Neural progenitor cell (in vitro differentiated cells): Measurements from ENCODE around the gene TNFRSF21. TPM values are rescaled to one million over a fixed set of nuclear protein-coding genes. Genes with fewer than 3 reads are reported as not detected.

ENCODE experiments used
- DNase-seq: peaks from one replicate; pipeline ENCODE4 v3.0.0-alpha.2; 2016; ENCODE audit warnings: low spot score
- H2AFZ ChIP-seq: fragments of 200-600 bp; sonication (generic); replicated peaks from 2 replicates; pipeline ENCODE4 v1.6.1; 2016; ENCODE audit warnings: antibody characterized with exemption
- H3F3A ChIP-seq: fragments of 200-600 bp; sonication (generic); 2 replicates; pipeline ENCODE4 v1.6.1; 2016; ENCODE audit warnings: antibody characterized with exemption, low read depth
- H3K27ac ChIP-seq: fragments of 200-600 bp; sonication (generic); 2 replicates; pipeline ENCODE4 v1.5.1; 2016; ENCODE audit warnings: mild to moderate bottlenecking
- H3K27me3 ChIP-seq: fragments of 200-600 bp; sonication (generic); 2 replicates; pipeline ENCODE4 v1.6.1; 2016; ENCODE audit warnings: mild to moderate bottlenecking, moderate library complexity
- H3K36me3 ChIP-seq: fragments of 200-600 bp; sonication (generic); 2 replicates; pipeline ENCODE4 v1.5.1; 2016
- H3K4me1 ChIP-seq: fragments of 200-600 bp; sonication (generic); 2 replicates; pipeline ENCODE4 v1.6.1; 2016; ENCODE audit warnings: mixed run types
- H3K4me2 ChIP-seq: fragments of 200-600 bp; sonication (generic); 2 replicates; pipeline ENCODE4 v1.6.1; 2016
- H3K4me3 ChIP-seq: fragments of 200-600 bp; sonication (generic); 2 replicates; pipeline ENCODE4 v1.5.1; 2016
- H3K79me2 ChIP-seq: fragments of 200-600 bp; sonication (generic); 2 replicates; pipeline ENCODE4 v1.6.1; 2016; ENCODE audit warnings: low read depth
- H3K9ac ChIP-seq: fragments of 200-600 bp; sonication (generic); 2 replicates; pipeline ENCODE4 v1.6.1; 2016
- H3K9me3 ChIP-seq: fragments of 200-600 bp; sonication (generic); 2 replicates; pipeline ENCODE4 v1.5.1; 2016; ENCODE audit warnings: low read depth
- H4K20me1 ChIP-seq: fragments of 200-600 bp; sonication (generic); 2 replicates; pipeline ENCODE4 v1.6.1; 2016; ENCODE audit warnings: low read depth
- H3K27ac Mint-ChIP-seq: 3 replicates; pipeline ENCODE4 v1.8.0; 2021; ENCODE audit warnings: mixed read lengths
- H3K27me3 Mint-ChIP-seq: 2 replicates; pipeline ENCODE4 v1.8.0; 2022; ENCODE audit warnings: low read depth, mild to moderate bottlenecking, inconsistent platforms, moderate library complexity, mixed read lengths; ENCODE audit not compliant: insufficient read depth
- H3K36me3 Mint-ChIP-seq: 3 replicates; pipeline ENCODE4 v1.8.0; 2021; ENCODE audit warnings: mixed read lengths
- H3K4me1 Mint-ChIP-seq: 3 replicates; pipeline ENCODE4 v1.8.0; 2021; ENCODE audit warnings: mixed read lengths
- H3K4me3 Mint-ChIP-seq: 3 replicates; pipeline ENCODE4 v1.8.0; 2021; ENCODE audit warnings: mild to moderate bottlenecking, moderate library complexity, mixed read lengths
- H3K9me3 Mint-ChIP-seq: 3 replicates; pipeline ENCODE4 v1.8.0; 2020; ENCODE audit warnings: mixed read lengths
- EZH2 ChIP-seq: fragments of 200-600 bp; sonication (generic); IDR thresholded peaks from 2 replicates; pipeline ENCODE4 v1.6.1; 2017; ENCODE audit warnings: antibody characterized with exemption, mild to moderate bottlenecking, moderate library complexity
- EZH2phosphoT487 ChIP-seq: fragments of 200-600 bp; sonication (generic); IDR thresholded peaks from 2 replicates; pipeline ENCODE4 v1.6.1; 2017; ENCODE audit warnings: antibody characterized with exemption
- total RNA-seq: library from RNA; depleted of rRNA; stranded (reverse); fragments of >200 nt; gene quantifications from 2 replicates; pipeline ENCODE4 v1.2.3, GENCODE V29; 2015; ENCODE audit warnings: low replicate concordance
- TF ChIP-seq, protein P1 (sequence below): fragments of 200-600 bp; sonication (generic); IDR thresholded peaks from 2 replicates; pipeline ENCODE4 v1.5.1; 2017; ENCODE audit warnings: antibody characterized with exemption, mild to moderate bottlenecking

TNFRSF21 gene
- total RNA-seq, 1 donor from 2014 or later: 16.9 TPM

DNA sequence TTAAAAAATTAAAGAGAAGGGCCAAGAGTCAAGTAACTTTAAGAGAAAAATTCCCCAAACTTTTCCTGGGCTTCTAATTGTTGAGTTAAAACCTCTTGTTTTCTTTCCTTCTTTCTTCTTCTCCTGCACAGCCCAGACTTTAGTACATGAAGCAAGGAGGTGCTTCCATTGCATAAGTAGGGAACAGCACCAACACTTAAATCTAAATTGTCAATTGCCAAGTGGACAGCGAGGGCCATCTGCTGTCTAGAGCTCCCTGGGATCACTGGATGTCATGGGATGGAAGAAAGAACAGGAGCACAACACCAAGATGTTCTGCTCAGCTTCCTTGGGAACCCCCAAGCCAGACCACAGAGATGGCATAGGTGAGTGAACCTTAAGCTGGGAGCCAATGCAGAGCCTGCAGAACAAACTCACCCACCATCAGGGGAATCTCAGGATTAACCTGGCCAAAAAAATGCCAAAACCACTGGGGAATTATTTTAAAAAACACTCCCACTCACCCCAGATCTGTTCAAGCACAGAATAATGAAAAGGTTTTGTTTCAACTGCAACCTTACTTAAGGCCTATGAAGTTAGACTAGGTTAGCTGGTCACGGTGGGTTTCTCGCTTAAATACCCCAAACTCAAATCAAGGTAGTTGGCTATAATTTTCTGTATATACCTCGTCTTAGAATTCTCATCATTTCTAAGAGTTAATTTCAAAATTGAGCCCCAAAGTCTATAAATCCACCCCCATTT is 67.8 kb downstream of the TNFRSF21 start:
- Histone ChIP-seq H2AFZ (no peak overlapping the region), H3K9ac (no peak overlapping the region)
- no peak overlapping the region for H3K27ac Mint-ChIP-seq

DNA sequence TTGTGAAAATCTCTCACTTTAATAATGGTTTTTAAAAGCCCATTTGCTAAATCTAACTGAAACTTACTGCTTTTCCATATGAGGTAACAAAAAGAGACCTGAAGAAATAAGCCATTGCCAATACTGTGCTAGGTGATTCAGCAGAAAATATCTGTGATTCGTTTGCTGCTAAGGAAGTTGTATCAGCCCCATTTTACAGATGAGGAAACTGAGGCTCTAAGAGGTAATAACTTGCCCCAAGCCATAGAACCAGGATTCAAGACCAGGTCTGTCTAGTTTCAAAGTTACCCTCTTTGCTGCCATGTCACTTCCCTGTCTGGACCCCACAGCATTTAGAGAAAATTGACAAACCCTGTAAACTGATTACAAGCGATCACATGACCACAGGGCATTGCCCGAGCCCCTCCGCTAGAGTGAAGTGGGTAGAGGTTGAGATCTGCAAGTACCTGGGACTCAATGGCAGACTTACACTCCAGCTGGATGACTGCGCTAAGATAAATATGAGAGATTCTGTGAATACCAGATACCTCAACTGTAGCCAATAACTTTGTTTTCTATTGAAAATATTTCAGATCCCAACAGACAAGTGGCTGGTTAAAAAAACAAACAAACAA is 69.3 kb downstream of the TNFRSF21 start:
- Mint-ChIP-seq H3K9me3 (no peaks in the 10 kb centered on the region), H3K4me3 (no peak overlapping the region), H3K36me3 (peaks cover 7% of the 10 kb centered on the region), H3K27ac (no peak overlapping the region), H3K27me3 (no peaks in the 10 kb centered on the region), H3K4me1 (peaks cover 16% of the 10 kb centered on the region)
- H3K79me2 ChIP-seq: peaks cover 3% of the 10 kb centered on the region
- H4K20me1 ChIP-seq: no peaks in the 10 kb centered on the region
- no peaks in the 10 kb centered on the region for H3K36me3 ChIP-seq
- H3F3A ChIP-seq: no peaks in the 10 kb centered on the region
- no peaks in the 10 kb centered on the region for H3K9me3 ChIP-seq
- no peak overlapping the region for H3K9ac ChIP-seq
- peaks cover 5% of the 10 kb centered on the region for H3K4me1 ChIP-seq
- H3K27ac ChIP-seq: no peak overlapping the region
- no peak overlapping the region for H3K4me2 ChIP-seq
- H2AFZ ChIP-seq: no peak overlapping the region
- TF ChIP-seq EZH2phosphoT487: no peak
- no peaks in the 10 kb centered on the region for H3K27me3 ChIP-seq
- H3K4me3 ChIP-seq: no peak overlapping the region
- no peak for DNase-seq

More for the DNA sequence above, 67.8 kb downstream of the TNFRSF21 start:
- Histone ChIP-seq H4K20me1 (no peaks in the 10 kb centered on the region), H3K4me3 (no peak overlapping the region), H3K27ac (peak overlapping the region; percentile 54), H3K36me3 (no peaks in the 10 kb centered on the region), H3F3A (no peaks in the 10 kb centered on the region), H3K4me1 (peaks cover 5% of the 10 kb centered on the region), H3K4me2 (no peak overlapping the region), H3K79me2 (peaks cover 3% of the 10 kb centered on the region), H3K9me3 (no peaks in the 10 kb centered on the region), H3K27me3 (no peaks in the 10 kb centered on the region)
- Mint-ChIP-seq H3K27me3 (no peaks in the 10 kb centered on the region), H3K36me3 (peaks cover 7% of the 10 kb centered on the region), H3K4me1 (peaks cover 24% of the 10 kb centered on the region), H3K4me3 (no peak overlapping the region), H3K9me3 (no peaks in the 10 kb centered on the region)
- DNase-seq: no peak
- no peak for TF ChIP-seq EZH2phosphoT487
- no peak for TF ChIP-seq EZH2
- TF ChIP-seq, protein P1, sequence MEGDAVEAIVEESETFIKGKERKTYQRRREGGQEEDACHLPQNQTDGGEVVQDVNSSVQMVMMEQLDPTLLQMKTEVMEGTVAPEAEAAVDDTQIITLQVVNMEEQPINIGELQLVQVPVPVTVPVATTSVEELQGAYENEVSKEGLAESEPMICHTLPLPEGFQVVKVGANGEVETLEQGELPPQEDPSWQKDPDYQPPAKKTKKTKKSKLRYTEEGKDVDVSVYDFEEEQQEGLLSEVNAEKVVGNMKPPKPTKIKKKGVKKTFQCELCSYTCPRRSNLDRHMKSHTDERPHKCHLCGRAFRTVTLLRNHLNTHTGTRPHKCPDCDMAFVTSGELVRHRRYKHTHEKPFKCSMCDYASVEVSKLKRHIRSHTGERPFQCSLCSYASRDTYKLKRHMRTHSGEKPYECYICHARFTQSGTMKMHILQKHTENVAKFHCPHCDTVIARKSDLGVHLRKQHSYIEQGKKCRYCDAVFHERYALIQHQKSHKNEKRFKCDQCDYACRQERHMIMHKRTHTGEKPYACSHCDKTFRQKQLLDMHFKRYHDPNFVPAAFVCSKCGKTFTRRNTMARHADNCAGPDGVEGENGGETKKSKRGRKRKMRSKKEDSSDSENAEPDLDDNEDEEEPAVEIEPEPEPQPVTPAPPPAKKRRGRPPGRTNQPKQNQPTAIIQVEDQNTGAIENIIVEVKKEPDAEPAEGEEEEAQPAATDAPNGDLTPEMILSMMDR: no peak

DNA sequence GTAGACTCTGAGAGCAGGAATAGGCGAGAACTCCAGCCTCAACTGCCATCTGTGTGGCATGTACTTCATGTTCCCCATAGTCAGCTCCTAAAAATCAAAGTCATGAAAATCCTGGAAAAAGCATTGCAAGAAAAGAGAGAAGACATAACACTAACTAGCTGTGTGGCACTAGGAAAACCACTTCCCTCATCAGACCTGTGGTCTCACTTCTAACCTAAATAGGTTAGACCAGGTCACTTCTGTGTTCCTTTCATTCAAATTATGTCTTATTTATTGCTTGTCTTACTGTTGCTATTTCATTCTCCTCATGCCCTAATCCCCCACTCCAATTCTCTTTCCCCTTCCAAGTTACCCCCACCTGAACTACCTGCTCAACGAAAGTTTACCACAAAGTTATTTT is 70.2 kb downstream of the TNFRSF21 start:
- Histone ChIP-seq H4K20me1 (no peaks in the 10 kb centered on the region), H3F3A (no peaks in the 10 kb centered on the region), H3K36me3 (no peaks in the 10 kb centered on the region), H3K9ac (no peak overlapping the region), H3K27ac (no peak overlapping the region), H3K4me2 (no peak overlapping the region), H3K4me1 (peaks cover 5% of the 10 kb centered on the region), H3K9me3 (no peaks in the 10 kb centered on the region), H2AFZ (no peak overlapping the region), H3K4me3 (no peak overlapping the region), H3K79me2 (peaks cover 3% of the 10 kb centered on the region), H3K27me3 (no peaks in the 10 kb centered on the region)
- Mint-ChIP-seq H3K27ac (no peak overlapping the region), H3K27me3 (no peaks in the 10 kb centered on the region), H3K4me1 (peaks cover 13% of the 10 kb centered on the region), H3K36me3 (peaks cover 7% of the 10 kb centered on the region), H3K4me3 (no peak overlapping the region), H3K9me3 (no peaks in the 10 kb centered on the region)
- TF ChIP-seq EZH2phosphoT487 (no peak), EZH2 (no peak)
- TF ChIP-seq, protein P1: no peak
- DNase-seq: no peak
